Esophagus muscularis mucosa (tissue), 4 donors: Measurements from ENCODE around the gene RPS6KA2. TPM values are rescaled to one million over a fixed set of nuclear protein-coding genes. Genes with fewer than 3 reads are reported as not detected.

Experiments used
- DNase-seq: peaks from one replicate; pipeline ENCODE4 v3.0.0-alpha.2; 2017; ENCODE audit errors: extremely low spot score
- H3K27ac ChIP-seq, 4 donors: fragments of 200-600 bp; sonication (generic); replicated peaks in 1 of 4; 1 replicate in 3 of 4; 2 replicates in 1 of 4; pipeline ENCODE4 v1.5.1; 2016 to 2019; ENCODE audit warnings: mild to moderate bottlenecking in 1 of 4
- H3K27me3 ChIP-seq, 4 donors: fragments of 200-600 bp; sonication (generic); one replicate each; pipeline versions ENCODE4 v1.5.1 to v1.6.0; 2016 to 2019
- H3K36me3 ChIP-seq, 4 donors: fragments of 200-600 bp; sonication (generic); one replicate each; pipeline ENCODE4 v1.5.1; 2016 to 2019
- H3K4me1 ChIP-seq, 4 donors: fragments of 200-600 bp; sonication (generic); one replicate each; pipeline ENCODE4 v1.5.1; 2016 to 2019
- H3K4me3 ChIP-seq, 4 donors: fragments of 200-600 bp; sonication (generic); 1 replicate in 2 of 4; 2 replicates in 2 of 4; pipeline ENCODE4 v1.5.1; 2016 to 2019; ENCODE audit warnings: mild to moderate bottlenecking in 4 of 4, moderate library complexity in 1 of 4
- H3K9me3 ChIP-seq, 4 donors: fragments of 200-600 bp; sonication (generic); 1 replicate in 3 of 4; 2 replicates in 1 of 4; pipeline ENCODE4 v1.5.1; 2016 to 2019
- EP300 ChIP-seq: sonication (generic); formaldehyde crosslinking; IDR thresholded peaks from one replicate; pipeline ENCODE4 v1.6.1; 2017; ENCODE audit warnings: antibody characterized with exemption
- POLR2A ChIP-seq: fragments of 450-650 bp; IDR thresholded peaks from one replicate; pipeline ENCODE4 v1.6.1; 2017; ENCODE audit warnings: antibody characterized with exemption, moderate library complexity, mild to moderate bottlenecking, low read depth
- POLR2AphosphoS5 ChIP-seq, 2 donors: sonication (generic); formaldehyde crosslinking; IDR thresholded peaks; one replicate each; pipeline ENCODE4 v1.6.1; 2017; ENCODE audit warnings: antibody characterized with exemption in 2 of 2
- WGBS: methylation state at CpG from one replicate; pipeline ENCODE4 v1.1.5; 2018; 5-methylcytosine and 5-hydroxymethylcytosine counted together
- intact Hi-C: fragments of 100-400 bp; cut with DNase I; formaldehyde crosslinking; loops from one replicate; pipeline ENCODE4 v1.15.1; 2023
- total RNA-seq, 4 donors: library from RNA; depleted of rRNA; stranded (reverse); fragments of >200 nt; gene quantifications; one replicate each; pipeline versions ENCODE4 v1.1.0 to v1.2.1, GENCODE V29; 2016
- TF ChIP-seq, protein P1 (sequence below), 3 experiments: fragments of 200-600 bp in 2 of 3; fragments of 450-650 bp in 1 of 3; sonication (generic) in 2 of 3; IDR thresholded peaks; one replicate each; pipeline ENCODE4 v1.5.1; 2017 to 2019; ENCODE audit warnings: antibody characterized with exemption in 3 of 3, mild to moderate bottlenecking in 2 of 3, moderate library complexity in 1 of 3

The RPS6KA2 gene
- total RNA-seq, 4 donors from 2014 or later, result 83.9 to 126 (median 112) TPM

GRCh38 chr6:166578536-166579236 is 48.4 kb downstream of the RPS6KA2 start:
- TF ChIP-seq, protein P1, sequence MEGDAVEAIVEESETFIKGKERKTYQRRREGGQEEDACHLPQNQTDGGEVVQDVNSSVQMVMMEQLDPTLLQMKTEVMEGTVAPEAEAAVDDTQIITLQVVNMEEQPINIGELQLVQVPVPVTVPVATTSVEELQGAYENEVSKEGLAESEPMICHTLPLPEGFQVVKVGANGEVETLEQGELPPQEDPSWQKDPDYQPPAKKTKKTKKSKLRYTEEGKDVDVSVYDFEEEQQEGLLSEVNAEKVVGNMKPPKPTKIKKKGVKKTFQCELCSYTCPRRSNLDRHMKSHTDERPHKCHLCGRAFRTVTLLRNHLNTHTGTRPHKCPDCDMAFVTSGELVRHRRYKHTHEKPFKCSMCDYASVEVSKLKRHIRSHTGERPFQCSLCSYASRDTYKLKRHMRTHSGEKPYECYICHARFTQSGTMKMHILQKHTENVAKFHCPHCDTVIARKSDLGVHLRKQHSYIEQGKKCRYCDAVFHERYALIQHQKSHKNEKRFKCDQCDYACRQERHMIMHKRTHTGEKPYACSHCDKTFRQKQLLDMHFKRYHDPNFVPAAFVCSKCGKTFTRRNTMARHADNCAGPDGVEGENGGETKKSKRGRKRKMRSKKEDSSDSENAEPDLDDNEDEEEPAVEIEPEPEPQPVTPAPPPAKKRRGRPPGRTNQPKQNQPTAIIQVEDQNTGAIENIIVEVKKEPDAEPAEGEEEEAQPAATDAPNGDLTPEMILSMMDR (IDR thresholded peaks at IDR 0.05), result no peak
- no peak for TF ChIP-seq POLR2A
- TF ChIP-seq POLR2AphosphoS5 (IDR thresholded peaks at IDR 0.05), result no peak
- TF ChIP-seq EP300, result no peak
- Histone ChIP-seq H3K4me3 (no peak overlapping the region), H3K36me3 (peaks cover 0 to 4% (median 0%) of the 10 kb centered on the region in 4 donors), H3K27me3 (no peaks in the 10 kb centered on the region), H3K4me1 (peaks cover 0 to 23% (median 5%) of the 10 kb centered on the region in 4 donors), H3K9me3 (peaks cover 0 to 4% (median 0%) of the 10 kb centered on the region in 4 donors), H3K27ac (no peak overlapping the region)
- intact Hi-C loops, result no loop called here
- no peak for DNase-seq
- WGBS, result 88% methylated on average over 15 of the region's 15 CpGs

DNA sequence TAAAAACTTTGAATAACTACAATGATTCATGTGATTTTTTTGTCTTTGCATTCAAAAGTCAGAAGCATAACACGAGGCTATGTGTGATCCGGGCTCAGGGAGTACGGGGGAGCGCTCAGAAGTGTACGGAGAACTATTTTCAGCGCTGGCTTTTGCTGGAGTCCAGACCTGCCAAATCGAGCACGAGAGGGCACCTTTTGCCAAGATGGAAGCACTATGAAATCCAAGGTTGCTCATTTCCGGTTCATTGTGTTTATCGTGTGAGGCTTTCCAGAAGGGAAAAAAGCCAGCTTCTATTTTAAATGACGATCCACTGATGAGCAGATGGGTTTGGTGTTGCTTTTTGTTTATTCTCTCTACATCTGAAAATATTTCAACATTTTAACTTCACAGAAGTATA is 51.8 kb downstream of the RPS6KA2 start:
- Histone ChIP-seq H3K4me1 (peaks cover 3 to 23% (median 13%) of the 10 kb centered on the region in 4 donors), H3K36me3 (peaks cover 0 to 4% (median 0%) of the 10 kb centered on the region in 4 donors), H3K9me3 (peaks cover 0 to 4% (median 0%) of the 10 kb centered on the region in 4 donors), H3K27ac (peak overlapping the region in 3 of 4 donors; percentile 25 to 50 (median 43)), H3K27me3 (no peaks in the 10 kb centered on the region), H3K4me3 (no peak overlapping the region)
- TF ChIP-seq, protein P1 (IDR thresholded peaks at IDR 0.05), result no peak
- peak; percentile 46 to 68 for TF ChIP-seq POLR2AphosphoS5 (IDR thresholded peaks at IDR 0.05)
- no peak for DNase-seq
- intact Hi-C loops, result no loop called here
- WGBS, result 66% methylated on average over 11 of the region's 11 CpGs

- no peak for DNase-seq
- WGBS, result 88% methylated on average over 18 of the region's 18 CpGs
- no peaks in the 10 kb centered on the region for H3K27me3 ChIP-seq
- intact Hi-C loops, result no loop called here
- peaks cover 0 to 4% (median 0%) of the 10 kb centered on the region in 4 donors for H3K9me3 ChIP-seq
- peaks cover 3 to 18% (median 13%) of the 10 kb centered on the region in 4 donors for H3K4me1 ChIP-seq
- H3K36me3 ChIP-seq, result peaks cover 0 to 4% (median 0%) of the 10 kb centered on the region in 4 donors
- H3K27ac ChIP-seq, result no peak overlapping the region
- TF ChIP-seq POLR2AphosphoS5 (IDR thresholded peaks at IDR 0.05) (no peak), POLR2A (no peak), EP300 (no peak)
- TF ChIP-seq, protein P1 (IDR thresholded peaks at IDR 0.05), result no peak
- H3K4me3 ChIP-seq, result no peak overlapping the region
Observed at GRCh38 chr6:166573511-166574216, 53.4 kb downstream of the RPS6KA2 start.

- H3K9me3 ChIP-seq, result peaks cover 0 to 4% (median 0%) of the 10 kb centered on the region in 4 donors
- no peak for DNase-seq
- TF ChIP-seq EP300, result no peak
- no peak for TF ChIP-seq POLR2A
- TF ChIP-seq POLR2AphosphoS5 (IDR thresholded peaks at IDR 0.05), result no peak
- TF ChIP-seq, protein P1 (IDR thresholded peaks at IDR 0.05), result no peak
- peaks cover 0 to 4% (median 0%) of the 10 kb centered on the region in 4 donors for H3K36me3 ChIP-seq
- WGBS, result 81% methylated on average over 13 of the region's 18 CpGs
- H3K4me3 ChIP-seq, result no peak overlapping the region
- H3K27ac ChIP-seq, result no peak overlapping the region
- intact Hi-C loops, result no loop called here
- peaks cover 3 to 18% (median 13%) of the 10 kb centered on the region in 4 donors for H3K4me1 ChIP-seq
- no peaks in the 10 kb centered on the region for H3K27me3 ChIP-seq
Observed at GRCh38 chr6:166572370-166573261, 54.4 kb downstream of the RPS6KA2 start.
